Glomerular visceral epithelial cell (primary cell): ENCODE measurements around the gene RNF145.
"Not testable (repeated sequence)": the region's sequence is repeated elsewhere in the genome, so short reads cannot be mapped to it uniquely, and the experiment has no call there.

Experiments
- DNase-seq: peaks from one replicate; pipeline ENCODE4 v3.0.0-alpha.2; 2016; ENCODE audit errors: extremely low spot score

RNF145 gene

GRCh38 chr5:159209438-159210209, at the start of gene RNF145:
TSS of gene RNF145 (minus strand) at chr5:159209553. CDS start at chr5:159203617, 5,936 bp downstream.
- peak; percentile 89 for DNase-seq

GRCh38 chr5:159258361-159258760, 49.0 kb upstream of the RNF145 start:
- no peak for DNase-seq

- DNase-seq, result no peak
Observed at GRCh38 chr5:159257629-159258283, 48.4 kb upstream of the RNF145 start.

GRCh38 chr5:159257007-159257406, 47.7 kb upstream of the RNF145 start:
- no peak for DNase-seq

GRCh38 chr5:159252195-159252594, 42.8 kb upstream of the RNF145 start:
- no peak for DNase-seq

- no peak for DNase-seq
Observed at GRCh38 chr5:159249158-159249557, 39.8 kb upstream of the RNF145 start.

GRCh38 chr5:159244890-159245289, 35.5 kb upstream of the RNF145 start:
- no peak for DNase-seq

- no peak for DNase-seq
Observed at GRCh38 chr5:159244163-159244562, 34.8 kb upstream of the RNF145 start.

GRCh38 chr5:159243385-159243784, 34.0 kb upstream of the RNF145 start:
- no peak for DNase-seq

- DNase-seq, result no peak
Observed at GRCh38 chr5:159242656-159243055, 33.3 kb upstream of the RNF145 start.

- no peak for DNase-seq
Observed at GRCh38 chr5:159241946-159242552, 32.7 kb upstream of the RNF145 start.

GRCh38 chr5:159240301-159240870, 31.0 kb upstream of the RNF145 start:
- peak; percentile 8 for DNase-seq

- not testable (repeated sequence) for DNase-seq
Observed at GRCh38 chr5:159235871-159236520, 26.6 kb upstream of the RNF145 start.

GRCh38 chr5:159231167-159231566, 21.8 kb upstream of the RNF145 start:
- no peak for DNase-seq

GRCh38 chr5:159230657-159231056, 21.3 kb upstream of the RNF145 start:
- DNase-seq, result no peak

- DNase-seq, result not testable (repeated sequence)
Observed at GRCh38 chr5:159228097-159228496, 18.7 kb upstream of the RNF145 start.

GRCh38 chr5:159227452-159227851, 18.1 kb upstream of the RNF145 start:
- no peak for DNase-seq

GRCh38 chr5:159226451-159226850, 17.1 kb upstream of the RNF145 start:
- DNase-seq, result no peak

GRCh38 chr5:159224471-159224870, 15.1 kb upstream of the RNF145 start:
- DNase-seq, result no peak

GRCh38 chr5:159223469-159223868, 14.1 kb upstream of the RNF145 start:
- DNase-seq, result no peak

- DNase-seq, result no peak
Observed at GRCh38 chr5:159220206-159220605, 10.9 kb upstream of the RNF145 start.

GRCh38 chr5:159218595-159219023, 9.3 kb upstream of the RNF145 start:
- DNase-seq, result no peak
